Trophoblast cell (in vitro differentiated cells and primary cell): ENCODE data around the gene DRAP1.

Experiments
- DNase-seq, 2 donors: peaks; one replicate each; pipeline ENCODE4 v3.0.0-alpha.2; 2016
- H2AFZ ChIP-seq: 2 replicates; pipeline ENCODE4 v1.6.1; 2013; ENCODE audit warnings: low read length, moderate library complexity, mild to moderate bottlenecking; ENCODE audit not compliant: insufficient read depth, poor library complexity
- H2AK5ac ChIP-seq: 2 replicates; pipeline ENCODE4 v1.6.1; 2013; ENCODE audit warnings: mild to moderate bottlenecking, low read length
- H2BK120ac ChIP-seq: 2 replicates; pipeline ENCODE4 v1.6.1; 2013; ENCODE audit warnings: low read length, mild to moderate bottlenecking, moderate library complexity; ENCODE audit not compliant: insufficient read depth, poor library complexity
- H2BK12ac ChIP-seq: 2 replicates; pipeline ENCODE4 v1.6.1; 2013; ENCODE audit warnings: mild to moderate bottlenecking, low read length, moderate library complexity
- H2BK5ac ChIP-seq: 2 replicates; pipeline ENCODE4 v1.6.1; 2013; ENCODE audit warnings: low read length, low read depth, moderate library complexity, mild to moderate bottlenecking; ENCODE audit not compliant: poor library complexity
- H3K14ac ChIP-seq: 2 replicates; pipeline ENCODE4 v1.6.1; 2013; ENCODE audit warnings: mild to moderate bottlenecking, low read length
- H3K18ac ChIP-seq: 2 replicates; pipeline ENCODE4 v1.6.1; 2013; ENCODE audit warnings: mild to moderate bottlenecking, low read length
- H3K23ac ChIP-seq: 2 replicates; pipeline ENCODE4 v1.6.1; 2013; ENCODE audit warnings: low read length
- H3K27ac ChIP-seq: 2 replicates; pipeline ENCODE4 v1.5.1; 2013; ENCODE audit warnings: low read depth, mild to moderate bottlenecking, inconsistent platforms, low read length, moderate library complexity
- H3K27me3 ChIP-seq: 2 replicates; pipeline ENCODE4 v1.6.1; 2013; ENCODE audit warnings: inconsistent platforms, mild to moderate bottlenecking, low read length, moderate library complexity; ENCODE audit not compliant: insufficient read depth
- H3K36me3 ChIP-seq, 2 experiments: 1 replicate in 1 of 2; 2 replicates in 1 of 2; pipeline ENCODE4 v1.6.1; 2013; ENCODE audit warnings: low read length in 2 of 2, mild to moderate bottlenecking in 2 of 2, moderate library complexity in 1 of 2; ENCODE audit not compliant: insufficient read depth in 2 of 2, control insufficient read depth in 1 of 2
- H3K4ac ChIP-seq: 2 replicates; pipeline ENCODE4 v1.6.1; 2013; ENCODE audit warnings: low read depth, mild to moderate bottlenecking, low read length, moderate library complexity
- H3K4me1 ChIP-seq, 2 experiments: 1 replicate in 1 of 2; 2 replicates in 1 of 2; pipeline ENCODE4 v1.6.1; 2013; ENCODE audit warnings: low read length in 2 of 2, mild to moderate bottlenecking in 2 of 2, moderate library complexity in 1 of 2; ENCODE audit not compliant: insufficient read depth in 2 of 2, control insufficient read depth in 1 of 2
- H3K4me2 ChIP-seq: 2 replicates; pipeline ENCODE4 v1.6.1; 2013; ENCODE audit warnings: inconsistent platforms, mild to moderate bottlenecking, low read length, moderate library complexity
- H3K4me3 ChIP-seq: 2 replicates; pipeline ENCODE4 v1.5.1; 2013; ENCODE audit warnings: mild to moderate bottlenecking, low read depth, low read length, inconsistent platforms
- H3K79me1 ChIP-seq: one replicate; pipeline ENCODE4 v1.6.1; 2013; ENCODE audit warnings: low read length
- H3K79me2 ChIP-seq: 2 replicates; pipeline ENCODE4 v1.6.1; 2013; ENCODE audit warnings: low read length, mild to moderate bottlenecking; ENCODE audit not compliant: control insufficient read depth, insufficient read depth, poor library complexity
- H3K9ac ChIP-seq: 2 replicates; pipeline ENCODE4 v1.6.1; 2013; ENCODE audit warnings: mild to moderate bottlenecking, low read length
- H3K9me3 ChIP-seq: 2 replicates; pipeline ENCODE4 v1.6.1; 2013; ENCODE audit warnings: low read depth, mild to moderate bottlenecking, control low read depth, inconsistent platforms, low read length; ENCODE audit not compliant: insufficient read depth
- H4K12ac ChIP-seq: 2 replicates; pipeline ENCODE4 v1.6.1; 2013; ENCODE audit warnings: low read depth, mild to moderate bottlenecking, low read length, moderate library complexity
- H4K8ac ChIP-seq: 2 replicates; pipeline ENCODE4 v1.6.1; 2013; ENCODE audit warnings: low read depth, mild to moderate bottlenecking, low read length, moderate library complexity
- H4K91ac ChIP-seq: one replicate; pipeline ENCODE4 v1.6.1; 2013; ENCODE audit warnings: low read depth, mild to moderate bottlenecking, low read length, moderate library complexity
- WGBS: extraction: QIAGEN DNeasy Blood & Tissue Kit; methylation state at CpG from one replicate; pipeline ENCODE4 v1.1.7; 2013; ENCODE audit warnings: missing lambda C conversion rate; ENCODE audit not compliant: insufficient read length, insufficient coverage; ENCODE audit errors: extremely low coverage; 5-methylcytosine and 5-hydroxymethylcytosine counted together

DRAP1 gene

GRCh38 chr11:65953471-65953870, 34.2 kb downstream of the DRAP1 start:
- Histone ChIP-seq H3K79me1 (no peaks in the 10 kb centered on the region), H3K18ac (no peak overlapping the region), H2BK5ac (no peak overlapping the region), H3K4me2 (no peak overlapping the region), H3K4ac (no peak overlapping the region), H2AFZ (peak overlapping the region; percentile 25), H4K12ac (peak overlapping the region; percentile 64), H3K4me3 (no peak overlapping the region), H4K8ac (peak overlapping the region; percentile 13), H3K4me1 (no peaks in the 10 kb centered on the region), H2AK5ac (no peak overlapping the region), H4K91ac (peak overlapping the region; percentile 19), H3K27me3 (no peaks in the 10 kb centered on the region), H3K14ac (no peak overlapping the region), H3K23ac (no peak overlapping the region), H3K27ac (no peak overlapping the region), H3K36me3 (no peaks in the 10 kb centered on the region), H2BK12ac (no peak overlapping the region), H3K9me3 (peaks cover 2% of the 10 kb centered on the region), H3K79me2 (no peaks in the 10 kb centered on the region), H2BK120ac (no peak overlapping the region), H3K9ac (no peak overlapping the region)
- DNase-seq, result no peak
- WGBS, result no CpG with 5 or more reads among the region's 20 CpGs

DNA sequence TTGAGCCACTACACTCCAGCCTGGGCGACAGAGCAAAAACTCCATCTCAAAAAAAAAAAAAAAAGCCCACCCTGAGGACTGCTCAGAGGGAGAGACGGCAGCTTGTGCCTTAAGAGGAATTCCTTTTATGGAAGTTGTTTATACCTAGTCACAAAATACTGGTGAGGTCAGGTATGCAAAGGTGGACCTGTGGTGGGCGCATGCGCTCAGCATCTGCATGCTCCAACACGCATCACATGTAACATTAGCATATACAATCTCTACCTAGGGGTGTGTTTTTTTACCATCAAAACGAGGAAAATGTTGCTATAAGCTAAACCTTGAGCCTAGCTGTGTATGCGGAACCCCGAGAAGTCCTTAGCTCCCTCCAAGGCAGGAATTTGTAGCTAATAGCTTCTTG, 35.5 kb downstream of the DRAP1 start:
- Histone ChIP-seq H3K4me2 (no peak overlapping the region), H3K18ac (no peak overlapping the region), H4K8ac (no peak overlapping the region)

GRCh38 chr11:65958291-65958690, 39.1 kb downstream of the DRAP1 start:
- no peak overlapping the region for H3K18ac ChIP-seq
- no peak overlapping the region for H2BK5ac ChIP-seq
- peaks cover 8% of the 10 kb centered on the region for H3K79me1 ChIP-seq
- no peak overlapping the region for H3K14ac ChIP-seq
- H3K36me3 ChIP-seq, result no peaks in the 10 kb centered on the region
- H4K8ac ChIP-seq, result no peak overlapping the region
- no peaks in the 10 kb centered on the region for H3K27me3 ChIP-seq
- no peak overlapping the region for H2AFZ ChIP-seq
- peaks cover 4 to 9% of the 10 kb centered on the region in 2 experiments for H3K4me1 ChIP-seq
- H3K27ac ChIP-seq, result no peak overlapping the region
- H3K9ac ChIP-seq, result no peak overlapping the region
- DNase-seq, result no peak
- H3K9me3 ChIP-seq, result peaks cover 2% of the 10 kb centered on the region
- no peak overlapping the region for H3K4ac ChIP-seq
- no peak overlapping the region for H3K4me3 ChIP-seq
- H4K91ac ChIP-seq, result no peak overlapping the region
- H3K79me2 ChIP-seq, result peaks cover 9% of the 10 kb centered on the region
- no peak overlapping the region for H3K4me2 ChIP-seq
- no peak overlapping the region for H3K23ac ChIP-seq
- no CpG with 5 or more reads among the region's 4 CpGs for WGBS
- H2AK5ac ChIP-seq, result no peak overlapping the region
- no peak overlapping the region for H2BK120ac ChIP-seq
- H2BK12ac ChIP-seq, result no peak overlapping the region
- H4K12ac ChIP-seq, result no peak overlapping the region

More for the DNA sequence above, 35.5 kb downstream of the DRAP1 start:
- Histone ChIP-seq H3K27ac (no peak overlapping the region), H3K9ac (no peak overlapping the region), H3K27me3 (no peaks in the 10 kb centered on the region), H3K4me3 (no peak overlapping the region), H3K4ac (no peak overlapping the region), H2BK5ac (no peak overlapping the region), H2AK5ac (no peak overlapping the region), H3K79me1 (no peaks in the 10 kb centered on the region), H4K91ac (no peak overlapping the region), H2BK120ac (no peak overlapping the region), H3K14ac (no peak overlapping the region), H2AFZ (no peak overlapping the region), H3K23ac (no peak overlapping the region), H2BK12ac (no peak overlapping the region), H3K9me3 (peaks cover 2% of the 10 kb centered on the region), H3K4me1 (no peaks in the 10 kb centered on the region), H4K12ac (no peak overlapping the region), H3K79me2 (no peaks in the 10 kb centered on the region), H3K36me3 (no peaks in the 10 kb centered on the region)
- peak in 1 of 2 donors; percentile 37 for DNase-seq
- no CpG with 5 or more reads among the region's 8 CpGs for WGBS

GRCh38 chr11:65958774-65959420, 39.7 kb downstream of the DRAP1 start:
- Histone ChIP-seq H2AK5ac (no peak overlapping the region), H2BK12ac (no peak overlapping the region), H4K8ac (no peak overlapping the region), H3K14ac (no peak overlapping the region), H3K4me1 (peaks cover 4 to 9% of the 10 kb centered on the region in 2 experiments), H3K18ac (no peak overlapping the region), H2BK120ac (no peak overlapping the region), H3K9me3 (peaks cover 2% of the 10 kb centered on the region), H3K27me3 (no peaks in the 10 kb centered on the region), H3K79me1 (peaks cover 8% of the 10 kb centered on the region), H2BK5ac (no peak overlapping the region), H3K4me2 (no peak overlapping the region), H3K9ac (no peak overlapping the region), H4K91ac (no peak overlapping the region), H4K12ac (no peak overlapping the region), H2AFZ (no peak overlapping the region), H3K79me2 (peaks cover 9% of the 10 kb centered on the region), H3K23ac (no peak overlapping the region), H3K36me3 (peaks cover 0 to 2% of the 10 kb centered on the region in 2 experiments), H3K4ac (no peak overlapping the region), H3K27ac (no peak overlapping the region), H3K4me3 (no peak overlapping the region)
- no peak for DNase-seq
- no CpG with 5 or more reads among the region's 17 CpGs for WGBS
